Coronary artery (tissue), 2 donors: ENCODE data around the gene NGDN.

Experiments used
- DNase-seq: peaks from one replicate; pipeline ENCODE4 v3.0.0-alpha.2; 2017; ENCODE audit warnings: low spot score
- H3K27ac ChIP-seq, 2 donors: fragments of 200-600 bp; sonication (generic); one replicate each; pipeline ENCODE4 v1.5.1; 2016 to 2019
- H3K4me3 ChIP-seq: fragments of 200-600 bp; sonication (generic); 2 replicates; pipeline ENCODE4 v1.5.1; 2016; ENCODE audit warnings: mild to moderate bottlenecking, moderate library complexity
- CTCF ChIP-seq: fragments of 200-600 bp; sonication (generic); IDR thresholded peaks from one replicate; pipeline ENCODE4 v1.5.1; 2019; ENCODE audit warnings: antibody characterized with exemption

NGDN gene

GRCh38 chr14:23441076-23441475 lies 28.4 kb upstream of the NGDN start:
- TF ChIP-seq CTCF, result no peak
- Histone ChIP-seq H3K4me3 (no peak overlapping the region), H3K27ac (no peak overlapping the region)
- no peak for DNase-seq

GRCh38 chr14:23442721-23443356 lies 26.7 kb upstream of the NGDN start:
- no peak for TF ChIP-seq CTCF
- no peak overlapping the region for H3K27ac ChIP-seq
- DNase-seq, result peak; percentile 56

GRCh38 chr14:23443411-23443812 lies 26.1 kb upstream of the NGDN start:
- Histone ChIP-seq H3K27ac (no peak overlapping the region), H3K4me3 (no peak overlapping the region)
- peak; percentile 55 for DNase-seq
- no peak for TF ChIP-seq CTCF

More at GRCh38 chr14:23442721-23443356, 26.7 kb upstream of the NGDN start:
- no peak overlapping the region for H3K4me3 ChIP-seq

GRCh38 chr14:23443881-23444280 lies 25.6 kb upstream of the NGDN start:
- Histone ChIP-seq H3K4me3 (no peak overlapping the region), H3K27ac (no peak overlapping the region)
- TF ChIP-seq CTCF, result no peak
- DNase-seq, result no peak

GRCh38 chr14:23444314-23444713 lies 25.2 kb upstream of the NGDN start:
- DNase-seq, result no peak
- TF ChIP-seq CTCF, result no peak
- no peak overlapping the region for H3K4me3 ChIP-seq
- no peak overlapping the region for H3K27ac ChIP-seq

GRCh38 chr14:23445773-23446172 lies 23.7 kb upstream of the NGDN start:
- no peak overlapping the region for H3K27ac ChIP-seq
- peak; percentile 45 for DNase-seq
- no peak for TF ChIP-seq CTCF
- no peak overlapping the region for H3K4me3 ChIP-seq

- no peak overlapping the region for H3K27ac ChIP-seq
- DNase-seq, result peak; percentile 47
- no peak overlapping the region for H3K4me3 ChIP-seq
- no peak for TF ChIP-seq CTCF
Observed at GRCh38 chr14:23446291-23446851, 23.1 kb upstream of the NGDN start.
